Left hindlimb (tissue), 1 donor: Measurements from ENCODE around the gene HACD4.
"Not testable (repeated sequence)": the region's sequence is repeated elsewhere in the genome, so short reads cannot be mapped to it uniquely, and the experiment has no call there.

Experiments
- DNase-seq: peaks from one replicate; pipeline ENCODE4 v3.0.0-alpha.2; 2018

The HACD4 gene

GRCh38 chr9:21015995-21016394 is 15.4 kb downstream of the HACD4 start:
- no peak for DNase-seq

- DNase-seq: no peak
Observed at GRCh38 chr9:21015129-21015815, 16.2 kb downstream of the HACD4 start.

GRCh38 chr9:21002040-21002439 is 29.4 kb downstream of the HACD4 start:
- no peak for DNase-seq

DNA sequence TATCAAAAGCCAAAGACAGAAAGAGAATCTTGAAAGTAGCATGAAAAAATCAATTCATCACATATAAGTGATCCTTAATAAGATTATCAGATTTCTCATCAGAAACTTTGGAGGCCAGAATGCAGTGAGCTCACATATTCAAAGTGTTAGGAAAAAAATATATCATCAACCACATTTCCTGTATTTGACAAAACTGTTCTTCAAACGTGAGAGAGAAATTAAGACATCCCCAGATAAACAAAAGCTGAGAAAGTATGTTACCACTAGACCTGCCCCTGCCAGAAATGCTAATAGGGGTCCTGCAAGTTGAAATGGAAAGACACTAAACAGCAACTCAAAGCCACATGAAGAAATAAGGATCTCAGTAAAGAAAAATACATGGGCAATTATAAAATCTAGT is 29.9 kb downstream of the HACD4 start:
- DNase-seq: no peak

DNA sequence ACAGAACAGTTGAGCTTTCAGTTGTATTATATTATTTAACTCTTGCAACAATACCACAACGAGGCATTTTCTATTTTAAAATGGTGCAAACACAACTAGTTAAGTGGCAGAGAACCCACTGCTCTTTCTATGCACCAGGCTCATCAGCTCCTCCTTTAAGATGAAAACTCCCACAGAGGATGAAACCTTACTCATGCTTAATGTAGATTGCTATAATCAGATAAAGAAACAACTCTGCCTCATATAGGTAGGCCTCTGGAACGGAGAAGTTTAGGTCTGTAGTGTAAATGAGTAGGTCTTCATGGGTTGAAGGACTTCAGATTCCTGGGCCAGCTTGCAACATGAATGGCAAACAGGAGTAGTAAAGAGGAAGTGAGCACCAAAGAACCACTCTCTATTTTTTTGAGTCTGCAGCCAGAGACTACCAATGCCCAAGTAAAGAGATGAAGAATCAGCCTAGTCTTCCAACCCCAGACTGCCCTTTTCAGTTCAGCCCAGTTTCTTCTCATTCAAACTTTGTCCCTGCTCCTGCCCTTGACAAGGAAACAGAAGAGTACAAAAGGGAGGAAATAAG is 33.9 kb downstream of the HACD4 start:
- DNase-seq: no peak

GRCh38 chr9:20996809-20997208 is 34.6 kb downstream of the HACD4 start:
- DNase-seq: no peak

- no peak for DNase-seq
Observed at GRCh38 chr9:20995616-20996015, 35.8 kb downstream of the HACD4 start.

GRCh38 chr9:20994486-20994885 is 37.0 kb downstream of the HACD4 start:
- no peak for DNase-seq

GRCh38 chr9:20990867-20991266 is 40.6 kb downstream of the HACD4 start:
- DNase-seq: no peak

GRCh38 chr9:20989923-20990341 is 41.5 kb downstream of the HACD4 start:
- DNase-seq: peak; percentile 31

DNA sequence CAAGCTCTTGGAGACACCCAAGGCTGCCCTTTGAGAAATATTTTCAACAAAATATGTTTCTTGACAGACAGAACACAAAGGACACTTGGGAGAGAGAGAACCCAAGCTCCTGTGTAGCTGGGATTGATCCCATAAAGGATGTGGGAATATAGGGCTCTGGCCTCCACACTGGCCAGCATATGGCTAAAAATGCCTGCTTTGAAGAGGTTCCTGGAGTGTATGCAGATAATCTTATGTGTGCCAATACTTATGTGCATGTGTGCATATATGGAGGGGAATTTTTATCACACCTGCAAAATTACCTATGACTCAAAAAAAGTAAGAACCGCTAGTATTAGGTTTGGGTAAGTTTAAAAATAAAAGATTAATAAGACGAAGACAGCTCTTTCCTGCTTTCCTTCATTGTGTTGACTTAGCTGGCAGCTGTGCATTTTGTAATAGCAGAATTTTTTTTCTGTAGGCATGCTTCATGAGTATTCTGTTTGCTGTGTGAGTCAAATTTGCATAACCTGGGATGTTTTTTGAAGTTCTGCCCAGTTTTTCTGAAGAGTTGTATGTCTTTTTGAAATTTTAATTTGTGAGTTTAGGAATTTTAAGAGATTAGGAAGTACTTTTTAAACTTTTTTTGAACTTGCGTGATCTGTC is 42.6 kb downstream of the HACD4 start:
- DNase-seq: no peak

- no peak for DNase-seq
Observed at GRCh38 chr9:20988061-20988460, 43.4 kb downstream of the HACD4 start.

DNA sequence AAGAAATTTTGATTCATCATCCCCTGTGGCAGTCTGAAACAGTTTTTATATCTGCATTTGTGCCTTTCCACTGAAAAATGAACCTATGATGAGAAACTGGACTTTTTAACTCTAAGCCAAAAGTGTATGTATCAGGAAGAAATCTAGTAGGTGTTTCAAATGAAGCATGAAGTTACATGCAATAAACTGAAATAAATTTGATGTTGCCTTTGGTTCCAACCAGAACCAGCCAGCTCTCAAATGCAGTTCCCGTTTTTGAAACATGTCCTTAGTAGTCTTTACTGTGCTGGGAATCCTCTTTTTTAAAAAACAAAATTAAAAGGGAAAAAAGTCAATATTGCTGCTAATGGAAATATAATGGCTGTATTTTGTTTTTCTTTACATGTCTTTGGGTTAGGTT is 43.9 kb downstream of the HACD4 start:
- DNase-seq: no peak

DNA sequence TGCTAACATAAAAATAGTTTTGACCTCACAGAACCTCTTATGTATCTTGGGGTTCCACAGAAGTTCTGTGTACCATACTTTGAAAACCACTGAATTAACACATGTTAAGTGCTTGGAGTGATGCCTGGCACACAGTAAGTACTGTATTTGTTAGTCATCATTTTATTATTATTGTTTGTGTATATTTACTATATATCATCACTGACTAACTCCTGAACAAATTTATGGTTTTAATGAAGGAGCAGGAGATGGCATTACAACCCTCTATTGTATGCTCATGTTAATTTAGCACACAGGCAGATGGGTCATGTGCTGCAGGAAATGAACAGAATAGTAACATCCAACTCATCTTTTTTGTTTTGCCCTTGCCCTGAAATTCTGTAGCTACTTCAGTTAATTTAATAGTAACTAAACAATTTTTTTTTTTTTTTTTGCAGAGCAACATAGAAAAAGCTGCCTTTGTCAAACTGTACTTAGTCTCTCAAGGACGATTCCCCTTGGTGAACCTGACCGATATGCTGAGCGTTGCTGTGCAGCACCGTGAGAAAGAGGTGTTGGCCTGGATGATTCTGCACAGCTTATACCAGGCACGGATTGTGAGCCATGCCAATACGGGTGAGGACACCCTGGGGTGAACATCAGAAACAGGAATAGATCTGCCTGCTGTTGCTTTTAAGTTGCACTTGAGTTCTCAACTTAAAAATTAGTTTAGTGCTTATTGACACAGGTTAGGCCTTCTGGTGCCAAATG is 45.4 kb downstream of the HACD4 start:
- DNase-seq: no peak

DNA sequence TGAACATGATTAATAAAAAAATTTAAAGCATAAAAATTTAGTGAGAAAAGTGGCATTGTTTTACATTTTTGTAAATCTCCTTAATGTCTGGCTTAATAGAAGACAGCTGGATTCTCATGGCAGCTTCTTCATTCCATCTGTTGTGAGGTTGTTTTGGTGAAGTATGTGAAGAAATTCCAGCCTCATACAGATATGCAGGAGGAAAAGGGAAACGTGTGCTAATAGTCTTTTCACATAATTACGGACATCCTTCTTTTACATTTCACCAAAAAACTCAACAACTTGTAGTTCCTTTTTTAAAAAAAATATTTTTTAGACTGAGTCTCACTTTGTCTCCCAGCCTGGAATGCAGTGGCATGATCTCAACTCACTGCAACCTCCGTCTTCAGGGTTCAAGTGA is 46.9 kb downstream of the HACD4 start:
- DNase-seq: no peak

DNA sequence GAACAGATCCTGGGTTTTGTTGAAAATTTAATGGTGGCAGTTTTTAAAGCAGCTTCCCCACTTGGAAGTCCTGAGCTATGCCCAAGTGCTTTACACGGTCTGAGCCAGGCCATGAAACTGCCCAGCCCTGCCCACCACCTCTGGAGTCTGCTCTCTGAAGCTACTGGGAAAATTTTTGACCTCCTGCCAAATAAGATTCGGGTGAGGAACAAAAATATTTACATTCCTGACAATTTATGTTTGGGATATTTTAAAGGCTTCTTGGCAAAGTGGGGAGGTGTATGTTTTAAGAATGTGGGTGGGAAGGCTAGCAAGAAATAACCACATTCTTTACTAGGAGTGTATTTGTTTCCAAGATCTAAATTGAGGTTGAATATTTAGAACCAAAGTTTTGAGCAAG is 50.0 kb downstream of the HACD4 start:
- peak; percentile 48 for DNase-seq

GRCh38 chr9:20980832-20981455 is 50.5 kb downstream of the HACD4 start:
- peak; percentile 35 for DNase-seq

GRCh38 chr9:20978249-20978648 is 53.2 kb downstream of the HACD4 start:
- no peak for DNase-seq

- not testable (repeated sequence) for DNase-seq
Observed at GRCh38 chr9:20974191-20974938, 57.1 kb downstream of the HACD4 start.

- DNase-seq: not testable (repeated sequence)
Observed at GRCh38 chr9:20973246-20973947, 58.0 kb downstream of the HACD4 start.

DNA sequence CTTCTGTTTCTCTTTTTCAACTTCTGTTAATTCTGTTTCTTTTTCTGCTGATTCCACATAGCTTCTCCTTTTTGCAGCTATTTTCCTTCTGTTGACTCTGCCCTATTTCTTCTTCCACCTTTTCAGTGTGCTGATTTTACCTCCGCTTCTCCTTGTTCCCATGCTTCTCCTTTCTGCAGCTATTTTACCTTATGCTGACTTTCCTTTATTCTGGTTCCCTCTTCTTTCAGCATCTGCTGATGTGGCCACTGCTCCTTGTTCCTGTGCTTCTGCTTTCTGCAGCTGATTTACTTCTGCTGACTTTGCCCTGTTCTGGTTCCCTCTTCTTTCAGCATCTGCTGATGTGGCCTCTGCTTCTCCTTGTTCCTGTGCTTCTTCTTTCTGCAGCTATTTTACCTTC is 58.8 kb downstream of the HACD4 start:
- DNase-seq: no peak
